Measurements from ENCODE around the gene AUH. TPM values are rescaled to one million over a fixed set of nuclear protein-coding genes. Genes with fewer than 3 reads are reported as not detected.

AUH gene
- total RNA-seq, 4 donors from 2014 or later = 23.5 to 50.7 (median 39.9) TPM

- TF ChIP-seq CTCF (IDR thresholded peaks at IDR 0.05; ENCODE audit: low read depth) = no peak
Measured at GRCh38 chr9:91305596-91306295, 56.0 kb downstream of the AUH start.

GRCh38 chr9:91303741-91304415 lies 57.8 kb downstream of the AUH start:
- no peak for TF ChIP-seq CTCF (IDR thresholded peaks at IDR 0.05; ENCODE audit: low read depth)

- no peak for TF ChIP-seq CTCF (IDR thresholded peaks at IDR 0.05; ENCODE audit: low read depth)
Measured at GRCh38 chr9:91302831-91303230, 58.9 kb downstream of the AUH start.

GRCh38 chr9:91301161-91301560 lies 60.6 kb downstream of the AUH start:
- TF ChIP-seq CTCF (IDR thresholded peaks at IDR 0.05; ENCODE audit: low read depth) = no peak

GRCh38 chr9:91298311-91298710 lies 63.4 kb downstream of the AUH start:
- TF ChIP-seq CTCF (IDR thresholded peaks at IDR 0.05; ENCODE audit: low read depth) = no peak

GRCh38 chr9:91297306-91297705 lies 64.4 kb downstream of the AUH start:
- TF ChIP-seq CTCF (IDR thresholded peaks at IDR 0.05; ENCODE audit: low read depth) = no peak

GRCh38 chr9:91296354-91296753 lies 65.4 kb downstream of the AUH start:
- TF ChIP-seq CTCF (IDR thresholded peaks at IDR 0.05; ENCODE audit: low read depth) = no peak

Measured in subcutaneous adipose tissue (tissue), 4 donors.